Measurements from ENCODE around the gene SPPL3.

- no peak for TF ChIP-seq POLR2A (IDR thresholded peaks at IDR 0.05; ENCODE audit: low read length)
- no peak for TF ChIP-seq GATA1 (IDR thresholded peaks at IDR 0.05; ENCODE audit: low read depth, low read length)
Measured at GRCh38 chr12:120841525-120841924, 62.6 kb downstream of the SPPL3 start.

Measured in erythroblast (primary cell).